ENCODE data around the gene SMOC2. TPM values are rescaled to one million over a fixed set of nuclear protein-coding genes. Genes with fewer than 3 reads are reported as not detected.

Gene SMOC2
- total RNA-seq, 1 experiment from 2014 or later: 2.1 TPM

DNA sequence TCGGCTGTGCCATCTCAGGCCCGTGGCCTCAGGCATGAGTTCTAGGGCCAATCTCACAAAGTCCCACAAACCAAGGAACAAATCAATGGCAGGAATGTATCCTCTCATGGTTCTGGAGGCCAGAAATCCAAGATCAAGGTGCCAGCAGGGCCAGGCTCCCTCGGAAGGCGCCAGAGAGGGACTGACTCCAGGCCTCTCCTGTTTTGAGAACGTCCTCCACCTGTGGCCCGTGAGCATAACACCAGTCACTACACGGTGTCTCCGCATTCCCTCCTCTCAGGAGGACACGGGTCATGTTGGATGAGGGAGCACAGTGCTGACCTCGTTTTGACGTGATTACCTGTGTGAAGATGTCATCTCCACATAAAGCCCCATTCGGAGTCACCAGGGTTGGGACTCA lies 45.0 kb upstream of the SMOC2 start:
- H3K79me2 ChIP-seq (ENCODE audit: insufficient read depth, low read length): no peaks in the 10 kb centered on the region
- H3K9ac ChIP-seq (ENCODE audit: extremely low read depth, insufficient read length, low read length): no peak overlapping the region
- H3K56ac ChIP-seq (ENCODE audit: insufficient read length, low read depth, low read length): no peak overlapping the region
- no peaks in the 10 kb centered on the region for H4K20me1 ChIP-seq (ENCODE audit: control insufficient read depth, insufficient read depth, insufficient read length)
- H3K27me3 ChIP-seq (ENCODE audit: insufficient read depth, low read length): no peaks in the 10 kb centered on the region
- H3K27ac ChIP-seq (ENCODE audit: insufficient read length, low read depth, low read length): no peak overlapping the region
- no peak overlapping the region for H3K23ac ChIP-seq (ENCODE audit: insufficient read length, low read depth, low read length)
- H4K8ac ChIP-seq (replicated peaks; ENCODE audit: insufficient read length, low read depth, low read length): no peak overlapping the region
- H3K14ac ChIP-seq (ENCODE audit: insufficient read depth, low read length): no peak overlapping the region
- no peaks in the 10 kb centered on the region for H3K23me2 ChIP-seq (ENCODE audit: insufficient read length, low read depth, low read length, poor library complexity, severe bottlenecking)
- H3K79me1 ChIP-seq (ENCODE audit: insufficient read depth, low read depth, low read length, poor library complexity, severe bottlenecking): no peaks in the 10 kb centered on the region
- H4K5ac ChIP-seq (ENCODE audit: insufficient read length, low read depth, low read length): no peak overlapping the region
- H3K4me3 Mint-ChIP-seq: no peak overlapping the region
- peaks cover 0 to 2% of the 10 kb centered on the region in 2 experiments; a peak in 1 of 4 replicates for H3K4me1 Mint-ChIP-seq
- H3K4me1 ChIP-seq (ENCODE audit: insufficient read depth, low read length): no peaks in the 10 kb centered on the region
- no peak overlapping the region for H2BK5ac ChIP-seq (ENCODE audit: insufficient read length, low read length)
- no peak overlapping the region for H3K27ac Mint-ChIP-seq
- H2BK12ac ChIP-seq (ENCODE audit: insufficient read length, low read depth, low read length): no peak overlapping the region
- H3K18ac ChIP-seq (ENCODE audit: insufficient read length, low read depth, low read length): no peak overlapping the region
- H2AK5ac ChIP-seq (ENCODE audit: insufficient read length, low read length): no peak overlapping the region
- no peak overlapping the region for H2BK15ac ChIP-seq (ENCODE audit: low read depth, low read length)
- H3K9me3 ChIP-seq (ENCODE audit: control insufficient read depth, low read depth, low read length): no peaks in the 10 kb centered on the region
- no peak overlapping the region for H2BK20ac ChIP-seq (ENCODE audit: low read depth, low read length, poor library complexity, severe bottlenecking)
- no peak overlapping the region for H3K4ac ChIP-seq (ENCODE audit: low read depth, low read length)
- H2BK120ac ChIP-seq (ENCODE audit: low read depth, low read length, poor library complexity, severe bottlenecking): no peak overlapping the region
- no peak overlapping the region for H4K91ac ChIP-seq (ENCODE audit: insufficient read length, low read depth, low read length)
- no CpG with 5 or more reads among the region's 12 CpGs for WGBS (ENCODE audit: extremely low coverage, insufficient read length, low lambda C conversion rate)
- no peak overlapping the region for H3K4me2 ChIP-seq (ENCODE audit: insufficient read depth, insufficient read length, low read length)
- H3K36me3 Mint-ChIP-seq (ENCODE audit: insufficient read depth in 1 of 3, low read depth in 3 of 3): peaks cover 0 to 5% (median 2%) of the 10 kb centered on the region in 3 experiments; a peak in 2 of 7 replicates
- no peaks in the 10 kb centered on the region; the same call in none of the 2 replicates for H3K27me3 Mint-ChIP-seq (ENCODE audit: low read depth)
- no peak overlapping the region for H3T11ph ChIP-seq (ENCODE audit: low read length)
- DNase-seq: no peak
- TF ChIP-seq, protein P1, sequence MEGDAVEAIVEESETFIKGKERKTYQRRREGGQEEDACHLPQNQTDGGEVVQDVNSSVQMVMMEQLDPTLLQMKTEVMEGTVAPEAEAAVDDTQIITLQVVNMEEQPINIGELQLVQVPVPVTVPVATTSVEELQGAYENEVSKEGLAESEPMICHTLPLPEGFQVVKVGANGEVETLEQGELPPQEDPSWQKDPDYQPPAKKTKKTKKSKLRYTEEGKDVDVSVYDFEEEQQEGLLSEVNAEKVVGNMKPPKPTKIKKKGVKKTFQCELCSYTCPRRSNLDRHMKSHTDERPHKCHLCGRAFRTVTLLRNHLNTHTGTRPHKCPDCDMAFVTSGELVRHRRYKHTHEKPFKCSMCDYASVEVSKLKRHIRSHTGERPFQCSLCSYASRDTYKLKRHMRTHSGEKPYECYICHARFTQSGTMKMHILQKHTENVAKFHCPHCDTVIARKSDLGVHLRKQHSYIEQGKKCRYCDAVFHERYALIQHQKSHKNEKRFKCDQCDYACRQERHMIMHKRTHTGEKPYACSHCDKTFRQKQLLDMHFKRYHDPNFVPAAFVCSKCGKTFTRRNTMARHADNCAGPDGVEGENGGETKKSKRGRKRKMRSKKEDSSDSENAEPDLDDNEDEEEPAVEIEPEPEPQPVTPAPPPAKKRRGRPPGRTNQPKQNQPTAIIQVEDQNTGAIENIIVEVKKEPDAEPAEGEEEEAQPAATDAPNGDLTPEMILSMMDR (conservative IDR thresholded peaks at IDR 0.05): no peak
- no peak overlapping the region for H2AFZ ChIP-seq (ENCODE audit: low read length)
- H3K9me3 Mint-ChIP-seq: peaks cover 7 to 12% of the 10 kb centered on the region in 2 experiments; a peak in 4 of 5 replicates
